HG03460 (cell line): ENCODE data around the gene BOLL.
"Not testable (repeated sequence)": the region's sequence is repeated elsewhere in the genome, so short reads cannot be mapped to it uniquely, and the experiment has no call there.

Source experiments
- ATAC-seq: cut with Tn5 transposase; IDR thresholded peaks from one replicate; pipeline ENCODE4 v1.9.1; 2021; ENCODE audit not compliant: unreplicated experiment

Gene BOLL, protein sequence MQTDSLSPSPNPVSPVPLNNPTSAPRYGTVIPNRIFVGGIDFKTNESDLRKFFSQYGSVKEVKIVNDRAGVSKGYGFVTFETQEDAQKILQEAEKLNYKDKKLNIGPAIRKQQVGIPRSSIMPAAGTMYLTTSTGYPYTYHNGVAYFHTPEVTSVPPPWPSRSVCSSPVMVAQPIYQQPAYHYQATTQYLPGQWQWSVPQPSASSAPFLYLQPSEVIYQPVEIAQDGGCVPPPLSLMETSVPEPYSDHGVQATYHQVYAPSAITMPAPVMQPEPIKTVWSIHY

DNA sequence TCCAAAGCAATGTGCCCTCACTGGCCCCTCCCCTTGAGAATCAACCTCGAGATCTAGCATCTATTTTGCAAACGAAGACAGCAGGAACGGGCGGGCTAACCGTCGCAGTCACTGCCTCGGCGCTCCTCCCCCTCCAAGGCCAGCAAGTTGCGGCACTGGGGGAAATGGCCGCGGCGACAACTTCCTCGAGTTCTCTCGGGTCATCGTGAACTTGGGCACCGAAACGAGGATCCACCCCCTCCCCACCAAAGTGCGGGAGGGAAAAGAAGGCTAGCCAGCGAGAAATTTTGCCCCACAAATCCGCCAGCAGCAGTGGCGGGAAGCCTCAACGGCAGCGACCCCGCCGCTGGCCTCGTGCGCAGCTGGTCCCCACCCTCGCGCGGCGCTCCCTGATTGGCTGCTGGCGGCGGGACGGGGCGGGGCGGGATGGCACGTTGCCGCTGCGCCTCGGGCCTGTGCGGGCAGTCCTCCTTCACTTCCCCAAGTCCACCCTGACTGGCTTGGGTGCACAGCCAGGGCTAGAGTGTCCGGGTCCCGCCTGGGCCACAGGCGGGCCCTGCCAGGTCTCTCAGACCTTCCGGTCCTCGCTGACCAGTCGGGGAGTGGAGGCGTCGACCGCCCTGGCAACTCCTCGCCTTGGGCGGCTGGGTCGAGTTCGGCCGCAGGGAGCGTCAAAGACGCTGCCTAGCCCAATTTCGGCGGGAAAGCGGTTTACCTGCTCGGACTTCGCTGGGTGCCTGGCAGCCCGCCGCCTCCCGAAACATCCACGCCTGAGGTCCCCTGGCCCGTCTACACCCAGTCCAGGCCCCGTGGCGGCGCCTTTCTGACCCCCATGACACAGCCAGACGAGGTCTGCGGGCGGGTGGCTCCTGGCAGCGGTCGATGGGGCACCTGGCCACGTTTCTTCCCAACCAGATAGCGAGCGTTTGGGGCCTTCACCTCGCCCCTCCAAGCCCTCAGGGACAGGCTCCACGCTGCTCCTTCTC is at the start of gene BOLL:
BOLL (minus strand) TSS at position 364 of the 986 bp plus-strand sequence. CDS start 3,469 bp downstream, outside the sequence.
- ATAC-seq = no peak

DNA sequence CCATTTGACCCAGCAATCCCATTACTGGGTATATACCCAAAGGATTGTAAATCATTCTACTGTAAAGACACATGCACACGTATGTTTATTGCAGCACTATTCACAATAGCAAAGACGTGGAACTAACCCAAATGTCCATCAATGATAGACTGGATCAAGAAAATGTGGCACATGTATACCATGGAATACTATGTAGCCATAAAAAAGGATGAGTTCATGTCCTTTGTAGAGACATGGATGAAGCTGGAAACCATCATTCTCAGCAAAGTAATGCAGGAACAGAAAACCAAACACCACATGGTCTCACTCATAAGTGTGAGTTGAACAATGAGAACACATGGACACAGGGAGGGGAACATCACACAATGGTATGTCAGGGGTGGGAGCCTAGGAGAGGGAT is 49.7 kb upstream of the BOLL start:
- not testable (repeated sequence) for ATAC-seq

DNA sequence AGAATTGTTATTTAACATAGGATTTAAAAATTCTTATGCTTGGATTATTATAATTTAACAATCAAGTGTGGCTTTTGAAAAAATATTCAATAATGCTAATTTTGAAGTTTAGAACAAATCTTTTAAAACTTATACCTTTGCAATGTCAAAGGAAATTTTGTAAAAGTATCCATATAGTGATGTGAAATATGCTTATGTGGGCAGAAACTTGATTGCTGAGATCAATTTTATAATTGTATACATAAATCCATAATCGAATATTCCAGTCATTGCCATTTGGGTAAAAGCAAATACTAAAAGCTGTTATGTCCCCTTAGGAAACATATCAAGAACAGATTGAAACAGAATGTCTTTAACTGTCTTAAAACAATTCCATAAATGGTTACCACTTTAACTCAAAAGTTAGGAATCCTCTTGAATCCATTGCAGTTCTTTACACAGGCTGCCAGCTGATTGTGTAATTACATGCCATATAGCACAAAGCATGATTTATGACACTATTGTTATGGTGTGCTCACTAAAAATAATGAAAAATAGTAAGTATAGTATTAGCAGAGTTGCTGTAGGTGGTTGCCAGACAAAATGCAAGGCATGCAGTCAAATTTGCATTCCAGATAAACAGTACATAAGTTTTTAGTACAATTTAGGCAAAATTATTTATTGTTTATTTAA is 43.5 kb upstream of the BOLL start:
- no peak for ATAC-seq

DNA sequence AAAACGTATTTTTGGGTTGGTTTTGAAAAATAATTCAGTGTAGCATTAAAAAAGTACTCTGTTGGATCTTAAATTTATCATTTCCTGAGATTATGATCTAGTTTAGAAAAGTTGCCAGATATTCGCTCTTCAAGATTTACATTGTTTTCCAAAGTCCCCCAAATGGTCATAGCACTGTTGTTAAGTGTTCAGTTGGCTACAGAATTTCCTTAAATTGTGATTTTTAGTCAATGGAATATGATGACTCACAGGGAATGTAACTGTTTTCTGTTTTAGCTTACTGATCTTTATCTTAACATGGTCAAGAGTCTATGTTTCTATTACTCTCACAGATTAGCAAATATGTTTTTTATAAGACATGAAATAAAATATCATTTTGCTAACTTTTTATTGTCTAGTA is 42.5 kb upstream of the BOLL start:
- no peak for ATAC-seq

DNA sequence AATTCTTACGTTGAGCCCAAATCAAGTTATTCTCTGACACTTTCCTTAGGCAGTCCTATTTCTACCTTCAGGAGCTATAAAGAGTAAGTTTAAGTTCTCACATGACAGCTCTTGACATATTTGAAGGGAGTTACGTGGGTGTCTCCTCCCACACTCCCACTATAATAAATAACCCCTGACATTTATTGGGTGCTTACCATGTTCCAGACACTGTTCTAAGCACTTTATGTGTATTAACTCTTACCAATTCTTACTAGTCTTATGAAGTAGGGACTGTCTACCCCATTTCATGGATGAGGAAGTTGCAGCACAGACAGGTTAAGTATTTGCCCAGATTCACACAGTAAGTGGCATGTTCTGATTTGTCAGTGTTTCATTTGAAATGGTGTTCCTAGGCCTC is 37.2 kb upstream of the BOLL start:
- no peak for ATAC-seq

DNA sequence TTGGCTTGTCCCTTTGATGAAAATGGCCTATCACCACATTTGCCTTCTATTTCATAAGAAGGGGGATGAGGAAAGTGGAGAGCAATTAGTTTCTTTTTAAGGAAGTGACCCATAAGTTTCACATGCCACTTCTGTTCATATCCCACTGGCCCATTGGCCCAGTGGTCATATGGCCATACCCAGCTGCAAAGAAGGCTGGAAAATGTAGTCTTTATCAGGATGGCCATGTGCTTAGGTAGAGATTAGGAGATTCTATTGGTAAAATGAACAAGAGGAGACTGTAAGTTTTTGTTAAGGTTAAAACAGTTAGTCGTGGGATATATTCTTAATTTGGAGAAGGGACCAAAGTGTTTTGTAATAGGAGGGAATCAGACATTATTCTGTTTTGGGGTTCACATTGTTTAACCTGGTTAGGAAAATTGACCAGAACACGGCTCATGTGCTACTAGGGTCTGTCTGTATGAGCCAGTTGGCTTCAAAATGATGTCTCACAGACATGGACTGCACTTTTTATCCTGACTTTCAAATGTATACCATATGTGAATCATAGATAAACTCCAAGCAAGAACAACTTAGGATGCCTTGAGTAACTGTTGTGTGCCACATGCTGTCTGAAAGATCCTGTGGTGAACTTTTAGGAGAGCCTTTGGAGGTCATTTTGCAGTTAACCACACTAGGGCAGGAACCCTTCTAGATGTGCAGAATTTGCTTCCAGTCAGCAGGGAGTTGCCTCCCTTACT is 36.6 kb upstream of the BOLL start:
- no peak for ATAC-seq

DNA sequence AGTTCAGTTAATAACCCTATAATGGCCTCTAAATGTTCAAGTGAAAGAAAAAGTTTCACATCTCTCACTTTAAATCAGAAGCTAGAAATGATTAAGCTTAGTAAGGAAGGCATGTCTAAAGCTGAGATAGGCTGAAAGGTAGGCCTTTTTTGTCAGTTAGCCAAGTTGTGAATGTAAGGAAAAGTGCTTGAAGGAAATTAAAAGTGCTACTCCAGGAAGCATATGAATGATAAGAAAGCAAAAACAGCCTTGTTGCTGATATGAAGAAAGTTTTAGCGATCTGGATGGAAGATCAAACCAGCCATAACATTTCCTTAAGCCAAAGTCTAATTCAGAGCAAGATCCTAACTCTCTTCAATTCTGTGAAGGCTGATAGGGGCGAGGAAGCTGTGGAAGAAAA is 29.4 kb upstream of the BOLL start:
- no peak for ATAC-seq

DNA sequence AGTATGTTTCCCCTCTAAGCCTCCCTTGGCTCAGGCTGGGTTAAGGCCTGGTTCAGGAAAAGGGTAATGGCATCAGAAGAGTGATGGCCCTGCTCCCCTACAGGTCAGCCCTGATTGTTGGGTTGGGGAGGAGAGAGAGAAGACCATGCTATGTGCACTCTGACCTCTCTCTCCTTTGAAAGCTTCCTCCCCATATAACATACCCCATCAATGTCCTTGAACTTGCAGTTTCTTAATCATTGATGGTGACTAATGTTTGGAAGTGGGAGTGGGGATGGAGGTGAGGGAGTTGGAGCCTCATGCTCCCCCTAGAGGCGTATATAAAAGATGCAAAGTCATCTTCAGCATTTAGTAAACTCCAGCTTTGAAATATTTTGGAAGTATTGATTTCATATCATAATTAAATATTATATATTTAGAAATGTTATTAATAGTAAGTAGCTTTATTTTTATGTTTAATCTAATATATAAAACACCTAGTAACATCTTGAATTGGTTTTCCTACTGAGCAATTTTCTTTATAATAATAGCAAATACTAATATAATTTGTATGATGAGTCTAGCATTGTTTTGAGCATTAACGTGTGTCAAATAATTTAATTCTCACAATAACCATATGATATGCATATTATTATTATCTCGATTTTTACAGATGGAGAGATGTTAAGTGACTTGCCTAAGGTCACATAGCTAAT is 28.1 kb upstream of the BOLL start:
- no peak for ATAC-seq

DNA sequence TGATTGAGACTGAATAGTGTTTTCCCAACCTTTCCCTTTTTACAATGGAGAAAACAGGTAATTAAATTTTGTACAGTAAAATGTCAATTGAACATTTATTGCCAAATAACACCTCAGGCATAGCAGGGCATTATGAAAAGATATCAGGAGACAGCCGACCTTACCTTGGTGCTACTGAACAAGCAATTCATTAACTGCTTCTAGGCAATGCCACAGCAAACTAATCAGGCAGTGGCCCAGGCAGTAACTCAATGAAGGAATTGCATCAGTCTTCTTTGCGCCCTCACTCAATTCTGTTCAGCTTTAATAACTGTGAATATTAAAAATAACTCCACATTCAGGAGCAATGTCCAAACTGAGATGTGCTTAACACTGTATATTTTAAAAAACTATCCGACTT is 25.4 kb upstream of the BOLL start:
- ATAC-seq = no peak

DNA sequence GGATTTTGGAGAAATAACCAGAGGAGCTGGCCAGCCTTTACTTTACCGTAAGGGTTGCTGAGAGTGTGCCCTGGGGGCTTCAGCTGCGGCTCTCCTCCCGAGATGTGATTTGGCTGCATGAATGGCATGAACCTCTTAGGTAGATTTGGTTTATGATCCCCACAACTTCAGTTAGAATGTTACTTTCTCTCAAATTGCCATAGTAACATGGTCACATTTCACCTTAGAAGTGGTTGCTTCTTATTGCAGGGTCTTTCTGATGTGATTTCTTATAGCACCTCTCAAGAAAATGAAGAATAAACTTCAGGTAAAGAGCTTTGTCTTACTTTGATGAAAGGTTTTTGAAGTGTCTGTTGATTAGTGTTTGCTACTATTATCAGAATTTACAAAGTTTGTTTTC is 24.9 kb upstream of the BOLL start:
- no peak for ATAC-seq

DNA sequence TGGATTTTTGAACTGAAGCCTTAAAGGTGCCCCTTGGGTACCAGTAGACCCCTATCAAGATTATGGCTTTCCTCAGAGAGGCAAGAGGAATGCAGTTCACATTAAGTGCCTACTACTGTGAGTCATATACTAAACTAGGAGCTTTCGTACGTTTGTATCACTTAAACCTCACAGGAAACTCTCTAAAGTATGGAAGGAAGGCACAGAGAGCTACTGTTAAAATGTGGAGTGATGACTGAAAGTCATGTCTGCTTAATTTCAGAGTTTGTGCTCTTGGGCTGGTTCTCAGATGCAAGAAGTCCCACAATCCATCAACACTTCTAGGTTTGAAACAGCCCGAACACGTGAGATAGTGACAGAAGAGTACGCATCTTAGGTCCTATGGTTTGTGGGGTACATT is 23.9 kb upstream of the BOLL start:
- no peak for ATAC-seq

DNA sequence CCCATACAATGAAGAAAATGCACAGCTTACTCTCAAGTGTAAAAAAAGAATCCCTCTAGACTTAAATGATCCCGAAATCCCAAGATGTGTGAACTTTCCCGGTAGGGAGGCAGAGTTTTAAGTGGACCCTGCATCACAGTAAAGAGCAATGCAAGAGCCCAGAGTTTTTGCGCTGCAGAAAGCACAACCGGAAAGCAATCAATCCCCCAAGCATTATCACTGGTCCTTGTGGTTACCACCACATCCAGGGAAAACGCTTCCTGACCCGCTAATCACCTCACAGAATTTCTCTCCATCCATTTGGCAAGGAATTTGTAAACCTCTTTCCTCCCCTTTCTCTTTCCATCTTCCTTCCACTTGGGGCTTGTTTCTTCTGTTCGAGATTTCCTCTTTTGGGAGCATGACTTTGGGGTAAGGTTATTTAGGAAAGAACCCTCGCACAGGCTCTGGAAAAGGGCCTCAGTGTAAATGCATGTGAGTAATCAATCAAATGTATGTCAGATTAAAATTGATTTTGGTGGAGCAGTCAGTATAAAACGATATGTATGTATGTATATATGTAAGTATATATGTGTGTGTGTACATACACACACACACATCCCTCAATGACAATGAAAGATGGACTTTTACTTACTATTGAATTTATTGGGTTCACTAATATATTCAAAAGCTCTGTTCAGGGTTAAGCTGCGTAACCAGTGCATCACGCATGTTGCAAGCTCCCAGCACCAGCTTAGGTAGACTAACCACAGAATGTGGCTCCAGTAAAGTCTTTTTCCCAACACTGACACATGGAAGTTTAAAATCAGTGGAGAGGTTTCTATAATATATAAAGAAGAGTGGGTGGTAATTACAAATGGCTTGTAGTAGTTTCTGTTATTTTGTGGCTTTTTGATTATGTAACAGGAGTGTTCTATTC is 20.9 kb upstream of the BOLL start:
- ATAC-seq = no peak

DNA sequence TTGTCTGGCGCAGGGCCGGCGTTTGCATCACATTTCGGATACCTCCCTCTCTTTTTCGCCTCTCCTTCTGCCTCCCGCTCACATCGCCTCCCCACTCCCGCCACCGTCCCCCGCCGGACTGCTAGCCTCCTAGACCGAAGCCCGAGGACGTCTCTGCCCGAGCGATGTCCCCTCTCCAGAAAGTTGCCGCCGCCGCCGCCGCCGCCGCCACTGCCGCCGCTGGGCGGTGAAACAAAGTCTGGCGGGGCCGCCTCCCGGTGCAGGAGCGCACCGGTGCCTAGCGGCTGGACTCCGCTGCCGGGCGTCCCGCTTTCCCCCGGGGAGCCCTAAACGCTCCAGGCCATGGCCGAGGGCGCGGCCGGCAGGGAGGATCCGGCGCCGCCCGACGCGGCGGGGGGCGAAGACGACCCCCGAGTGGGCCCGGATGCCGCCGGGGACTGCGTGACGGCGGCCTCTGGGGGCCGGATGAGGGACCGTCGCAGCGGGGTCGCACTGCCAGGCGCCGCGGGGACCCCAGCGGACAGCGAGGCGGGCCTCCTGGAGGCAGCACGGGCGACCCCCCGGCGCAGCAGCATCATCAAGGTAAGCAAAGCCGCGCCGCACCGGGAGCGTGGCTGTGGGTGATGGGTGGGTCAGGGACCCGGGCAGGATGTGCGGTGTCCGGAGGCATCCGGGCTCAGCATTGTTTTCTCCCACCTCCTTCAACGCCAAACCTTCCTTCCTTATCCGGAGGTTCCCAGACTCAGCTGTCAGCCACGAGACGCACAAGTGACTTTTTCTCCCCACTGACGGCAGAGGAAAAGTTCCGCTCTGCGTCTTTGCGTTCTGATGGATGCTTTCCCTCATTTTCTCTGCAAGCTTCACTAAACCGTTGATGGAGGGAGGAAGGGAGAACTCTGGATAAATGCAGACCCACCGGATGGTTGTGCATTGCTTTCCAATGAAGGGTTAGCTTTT is 19.9 kb upstream of the BOLL start:
- ATAC-seq = peak; percentile 28

DNA sequence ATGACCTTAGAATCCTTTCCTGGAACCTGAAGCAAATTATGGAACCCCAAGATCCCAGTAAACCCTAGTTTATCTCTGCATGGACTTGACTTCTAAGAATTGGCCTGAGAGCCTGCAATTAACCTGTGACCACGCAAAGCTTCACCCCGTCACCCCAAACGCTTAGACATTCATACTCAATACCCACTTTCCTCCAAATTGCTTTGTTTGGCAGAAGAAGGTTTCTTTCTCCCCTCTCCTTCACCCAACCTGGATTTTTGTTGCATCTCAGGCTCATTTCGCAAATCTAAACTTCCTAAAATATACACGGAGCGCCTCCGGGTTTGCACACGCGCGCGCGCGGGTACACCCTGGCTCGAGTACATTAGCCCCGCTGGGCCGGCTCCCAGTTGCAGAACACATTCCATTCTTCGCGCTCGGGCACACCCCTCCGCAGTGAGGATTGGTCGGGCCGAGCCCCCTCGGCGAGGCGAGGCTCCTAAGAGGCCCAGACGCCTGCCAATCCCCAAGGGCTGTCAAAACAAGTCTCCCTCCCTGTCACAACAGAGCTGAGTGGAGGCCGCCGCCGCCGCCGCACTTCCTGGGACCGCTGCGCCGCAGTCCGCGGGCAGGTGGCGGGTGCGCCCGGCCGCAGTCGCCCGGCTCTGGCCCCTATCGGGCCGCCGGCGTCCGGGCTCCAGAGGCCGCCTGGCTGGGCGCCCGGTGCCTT is 19.1 kb upstream of the BOLL start, which contains the start of gene PLCL1:
PLCL1 (plus strand) TSS at position 545 of the 709 bp plus-strand sequence.
- peak; percentile 100 for ATAC-seq

DNA sequence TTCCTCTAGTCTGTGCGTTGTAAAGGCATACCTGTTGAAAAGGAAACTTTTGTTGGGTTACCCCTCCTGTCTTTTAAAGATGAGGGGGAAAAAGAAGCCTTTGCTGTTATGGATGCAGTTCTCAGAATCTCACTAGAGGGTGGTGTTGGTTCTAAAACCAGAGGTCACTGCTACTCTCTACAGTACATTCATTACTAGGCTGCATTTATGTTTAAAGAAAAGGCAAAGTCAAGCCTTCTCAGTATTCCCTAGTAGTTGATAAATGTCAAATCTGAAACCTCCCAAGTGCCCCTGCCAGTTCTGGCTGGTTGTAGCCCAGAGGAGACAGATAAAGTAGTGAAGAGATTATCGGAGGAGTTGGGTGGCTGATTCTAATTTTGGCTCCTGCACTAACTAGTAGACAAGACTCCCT is 17.9 kb upstream of the BOLL start:
- ATAC-seq = no peak

DNA sequence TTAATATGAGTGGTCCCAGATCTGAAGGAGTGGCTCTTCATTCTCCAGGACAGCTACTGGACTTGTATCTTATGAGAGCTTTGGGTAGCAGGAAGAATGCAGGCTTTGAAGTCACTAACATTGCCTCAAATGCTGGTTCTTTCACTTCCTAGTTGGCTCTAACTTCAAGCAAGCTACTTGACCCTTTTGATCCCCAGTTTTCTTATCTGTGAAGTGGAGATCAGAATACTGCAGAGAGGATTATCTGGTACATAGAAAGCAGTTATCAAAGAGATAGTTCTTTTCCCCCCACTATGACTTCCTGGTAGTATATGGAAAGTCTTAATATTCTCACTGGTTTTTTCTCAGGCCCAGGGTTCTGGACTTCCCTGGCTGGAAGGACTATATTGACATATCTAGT is 15.9 kb upstream of the BOLL start:
- ATAC-seq = no peak

DNA sequence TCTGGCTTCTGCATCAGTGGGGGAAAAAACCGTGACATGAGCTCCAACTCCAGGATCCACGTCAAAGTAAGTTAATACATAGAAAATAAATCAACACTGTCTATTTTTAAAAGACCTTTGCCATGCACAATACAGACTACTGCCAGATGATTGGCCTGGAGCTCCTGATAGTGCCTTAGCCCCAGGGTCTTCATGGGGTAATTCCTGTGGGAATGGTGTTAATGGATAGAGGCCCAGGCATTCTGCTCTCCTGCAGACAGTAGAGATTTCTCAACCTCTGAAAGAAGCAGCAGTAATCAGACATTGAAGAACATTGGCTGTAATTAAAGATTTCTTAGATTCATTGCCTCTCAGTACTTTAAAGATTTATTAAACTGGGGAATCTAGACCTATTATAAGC is 15.0 kb upstream of the BOLL start:
- ATAC-seq = no peak
